Mammary epithelial cell (primary cell): ENCODE measurements around the gene TBL1X.

Experiments
- CTCF ChIP-seq, 2 donors: IDR thresholded peaks in 1 of 2; conservative IDR thresholded peaks in 1 of 2; 2 replicates each; pipeline ENCODE4 v1.5.1; 2011 to 2012; ENCODE audit warnings: inconsistent platforms in 2 of 2, low read length in 2 of 2, mild to moderate bottlenecking in 2 of 2, control low read depth in 1 of 2, low read depth in 1 of 2; ENCODE audit not compliant: insufficient read depth in 1 of 2; ENCODE audit errors: extremely low read depth in 1 of 2
- EZH2 ChIP-seq: IDR thresholded peaks from 2 replicates; pipeline ENCODE4 v1.6.1; 2012; ENCODE audit warnings: low read length, inconsistent platforms, borderline replicate concordance

GRCh38 chrX:9759337-9759736, 294.5 kb downstream of the TBL1X start:
- no peak for TF ChIP-seq EZH2
- TF ChIP-seq CTCF (conservative IDR thresholded peaks at IDR 0.05 in 1 of 2, IDR thresholded peaks at IDR 0.05 in 1 of 2; ENCODE audit: extremely low read depth in 1 of 2, insufficient read depth in 1 of 2, low read depth in 1 of 2, low read length in 2 of 2) = no peak
